CD4-positive, alpha-beta T cell treated with Interleukin-17A for 4 hours (primary cell): ENCODE data around the gene XPNPEP3.
"Not testable (repeated sequence)": the region's sequence is repeated elsewhere in the genome, so short reads cannot be mapped to it uniquely, and the experiment has no call there.

ENCODE experiments used
- DNase-seq: peaks from one replicate; pipeline ENCODE4 v3.0.0-alpha.2; 2020; ENCODE audit warnings: mixed read lengths

Gene XPNPEP3

DNA sequence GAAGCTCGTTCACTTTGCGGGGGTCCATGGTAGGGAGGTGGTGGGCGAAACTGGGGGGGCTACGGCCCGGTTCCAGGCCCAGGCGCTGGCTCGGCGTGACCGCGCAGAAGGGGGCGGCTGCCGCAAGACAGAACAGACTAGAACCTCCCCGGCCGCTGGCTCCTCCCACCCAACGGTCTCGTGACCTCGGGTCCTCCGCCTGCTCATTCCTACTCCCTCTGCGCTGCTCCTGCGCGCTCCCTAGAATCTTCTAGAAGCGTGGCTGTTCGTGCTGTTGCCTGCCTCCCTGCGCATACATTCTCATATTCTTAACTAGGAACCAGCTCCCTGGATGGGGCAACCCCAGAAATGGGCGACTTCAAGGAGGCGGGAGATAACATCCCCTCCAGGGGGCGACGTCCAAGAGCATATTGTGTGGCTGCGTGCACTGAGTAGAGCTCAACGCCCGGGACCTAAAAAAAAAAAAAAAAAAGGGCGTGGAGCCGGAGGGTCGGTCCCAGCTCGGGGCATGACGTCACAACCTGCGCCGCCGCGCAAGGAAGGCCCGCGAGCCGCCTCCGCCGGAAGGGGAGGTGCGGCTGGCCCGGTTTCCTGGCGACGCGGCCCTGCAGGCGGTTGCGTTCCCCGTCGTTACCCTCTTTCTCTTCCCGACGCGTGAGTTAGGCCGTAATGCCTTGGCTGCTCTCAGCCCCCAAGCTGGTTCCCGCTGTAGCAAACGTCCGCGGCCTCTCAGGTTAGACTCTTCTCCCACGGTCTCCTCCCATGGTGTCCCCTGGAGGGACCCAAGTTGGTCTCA lies at the start of gene XPNPEP3, which contains the start of gene ST13:
Gene XPNPEP3 (plus strand): TSS at position 636 of the 796 bp plus-strand sequence. CDS start 34 bp downstream, at position 670.
Gene ST13 (minus strand): TSS at position 127 of the 796 bp plus-strand sequence. CDS start 99 bp downstream, at position 28.
- DNase-seq, result peak; percentile 97

- no peak for DNase-seq
Observed at GRCh38 chr22:40808018-40808841, 48.7 kb upstream of the XPNPEP3 start.

GRCh38 chr22:40813912-40814315 lies 43.0 kb upstream of the XPNPEP3 start:
- DNase-seq, result no peak

- DNase-seq, result no peak
Observed at GRCh38 chr22:40817737-40818136, 39.2 kb upstream of the XPNPEP3 start.

DNA sequence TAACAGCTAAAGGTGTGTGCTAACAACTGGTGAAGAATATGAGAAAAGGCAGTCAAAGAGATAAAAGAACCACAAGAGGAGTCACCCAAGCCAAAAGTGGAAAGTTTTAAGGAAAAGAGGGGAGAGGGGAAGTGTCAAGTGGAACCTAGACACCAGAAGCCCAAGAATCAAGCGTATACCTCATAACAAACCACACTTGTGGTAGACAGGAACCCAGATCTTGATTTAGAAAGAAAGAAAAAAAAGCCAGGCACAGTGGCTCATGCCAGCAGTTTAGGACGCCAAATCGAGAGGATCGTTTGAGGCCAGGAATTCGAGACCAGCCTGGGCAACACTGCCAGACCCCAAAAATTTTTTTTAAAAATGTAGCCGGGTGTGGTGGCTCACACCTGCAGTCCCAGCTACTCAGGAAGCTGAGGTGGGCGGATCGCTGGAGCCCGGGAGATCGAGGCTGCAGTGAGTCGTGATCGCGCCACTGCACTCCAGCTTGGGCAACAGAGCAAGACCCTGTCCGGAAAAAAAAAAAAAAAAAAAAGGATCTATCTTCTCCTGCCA lies 38.7 kb upstream of the XPNPEP3 start:
- DNase-seq, result no peak

DNA sequence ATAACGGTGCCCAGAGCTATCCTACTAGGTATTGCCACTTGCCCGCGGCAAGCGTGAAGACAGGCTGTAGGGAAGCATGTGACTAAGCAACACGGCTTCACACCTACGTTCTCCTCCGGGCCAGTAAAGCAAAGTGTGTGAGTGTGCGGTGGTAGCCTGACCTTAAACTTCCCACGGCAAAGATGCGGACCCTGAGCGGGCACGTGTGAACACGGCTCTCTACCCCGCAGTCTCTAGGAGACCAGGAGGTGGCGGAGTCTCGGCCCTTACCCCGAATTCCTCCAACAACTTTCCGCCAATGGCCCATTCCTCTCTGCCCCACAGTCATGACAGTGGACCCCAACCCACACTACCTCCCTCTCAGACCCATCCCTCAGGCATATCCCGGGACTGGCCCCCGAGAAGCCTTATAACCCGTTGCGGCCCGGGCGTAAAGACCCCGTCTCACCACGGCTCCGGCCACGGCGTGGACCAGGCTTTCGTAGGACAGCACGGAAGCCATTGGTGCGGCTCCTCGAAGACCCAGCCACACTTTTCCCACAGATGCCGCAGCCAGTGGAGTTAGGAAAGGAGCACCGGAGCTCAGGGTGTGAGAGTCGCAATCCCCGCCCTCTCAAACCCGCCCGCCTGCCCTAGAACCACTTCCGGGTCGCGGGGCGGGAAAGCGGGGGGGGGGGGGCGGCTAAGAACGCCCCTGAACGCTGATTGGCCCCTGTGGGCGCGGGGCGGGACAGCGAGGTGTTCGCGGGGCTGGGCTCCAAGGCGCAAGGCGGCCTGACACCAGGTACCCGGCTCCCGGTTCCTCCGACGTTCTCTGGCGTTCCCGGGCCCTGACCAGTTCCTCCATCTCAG lies 38.0 kb upstream of the XPNPEP3 start, which contains the start of gene SLC25A17:
Gene SLC25A17 (minus strand): TSS at position 600 of the 852 bp plus-strand sequence. CDS start 98 bp downstream, at position 502.
- peak; percentile 93 for DNase-seq

- DNase-seq, result no peak
Observed at GRCh38 chr22:40819599-40820140, 37.3 kb upstream of the XPNPEP3 start.

GRCh38 chr22:40823426-40823825 lies 33.5 kb upstream of the XPNPEP3 start:
- DNase-seq, result no peak

DNA sequence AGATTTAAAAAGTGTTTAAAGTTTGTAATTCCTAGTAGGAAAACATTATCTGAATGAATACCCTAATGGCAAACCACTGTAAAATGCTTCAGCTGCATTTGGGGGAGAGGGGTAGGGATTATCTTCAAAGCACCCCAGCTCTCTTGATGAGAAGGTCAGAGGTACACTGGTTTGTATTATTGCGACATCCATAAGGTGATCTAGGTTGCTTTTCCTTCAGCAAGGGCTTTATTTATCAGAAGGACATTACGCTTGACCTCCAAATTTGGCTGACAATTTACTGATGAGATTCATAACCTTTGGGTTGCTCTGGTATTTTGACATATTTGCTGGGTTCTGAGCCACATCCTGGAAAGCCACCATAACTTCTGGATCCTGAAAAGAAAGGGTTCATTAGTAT lies 30.7 kb upstream of the XPNPEP3 start:
- not testable (repeated sequence) for DNase-seq

DNA sequence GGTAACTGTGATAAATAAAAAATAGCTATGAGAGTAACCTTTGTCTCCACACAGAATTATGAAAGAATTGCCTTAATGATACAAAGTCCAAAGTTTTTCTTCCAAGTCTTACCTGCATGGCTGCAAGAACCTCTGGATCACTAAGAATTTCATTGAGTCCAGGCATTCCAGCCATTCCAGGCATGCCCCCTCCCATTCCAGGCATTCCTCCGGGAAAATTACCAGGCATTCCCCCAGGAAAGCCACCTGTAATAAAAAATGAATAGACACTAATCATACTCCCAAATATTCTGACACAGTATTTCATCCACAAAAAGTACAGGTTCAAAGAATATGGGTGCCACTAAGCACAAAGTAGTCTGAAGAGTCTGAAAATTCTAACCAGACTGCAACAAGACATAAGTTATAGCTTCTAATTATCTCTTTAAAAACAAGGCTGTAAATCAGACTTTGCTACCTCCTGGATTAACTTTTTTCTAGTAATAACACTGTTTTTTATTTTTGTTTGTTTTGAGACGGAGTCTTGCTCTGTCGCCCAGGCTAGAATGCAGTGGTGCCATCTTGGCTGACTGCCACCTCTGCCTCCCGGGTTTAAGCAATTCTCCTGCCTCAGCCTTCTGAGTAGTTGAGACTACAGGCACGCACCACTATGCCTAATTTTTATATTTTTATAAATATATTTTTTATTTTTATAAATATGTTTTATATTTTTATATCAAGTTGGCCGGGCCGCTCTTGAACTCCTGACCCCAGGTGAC lies 29.8 kb upstream of the XPNPEP3 start:
- no peak for DNase-seq

- no peak for DNase-seq
Observed at GRCh38 chr22:40829131-40829530, 27.8 kb upstream of the XPNPEP3 start.

GRCh38 chr22:40834619-40835018 lies 22.3 kb upstream of the XPNPEP3 start:
- no peak for DNase-seq

DNA sequence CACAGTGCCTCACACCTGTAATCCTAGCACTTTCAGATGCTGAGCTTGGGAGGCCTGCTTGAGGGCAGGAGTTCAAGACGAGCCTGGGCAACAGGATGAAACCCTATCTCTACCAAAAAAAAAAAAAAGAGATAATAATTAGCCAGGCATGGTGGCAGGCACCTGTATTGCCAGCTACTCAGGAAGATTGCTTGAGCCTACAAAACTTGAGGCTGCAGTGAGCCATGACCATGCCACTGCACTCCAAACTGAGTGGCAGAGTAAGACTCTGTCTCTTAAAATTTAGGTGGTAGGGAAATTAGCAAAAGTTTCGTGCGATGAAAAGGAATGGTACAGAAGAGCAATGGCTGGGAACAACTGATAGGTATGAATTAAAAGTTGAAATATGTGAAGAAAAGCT lies 18.5 kb upstream of the XPNPEP3 start:
- no peak for DNase-seq

DNA sequence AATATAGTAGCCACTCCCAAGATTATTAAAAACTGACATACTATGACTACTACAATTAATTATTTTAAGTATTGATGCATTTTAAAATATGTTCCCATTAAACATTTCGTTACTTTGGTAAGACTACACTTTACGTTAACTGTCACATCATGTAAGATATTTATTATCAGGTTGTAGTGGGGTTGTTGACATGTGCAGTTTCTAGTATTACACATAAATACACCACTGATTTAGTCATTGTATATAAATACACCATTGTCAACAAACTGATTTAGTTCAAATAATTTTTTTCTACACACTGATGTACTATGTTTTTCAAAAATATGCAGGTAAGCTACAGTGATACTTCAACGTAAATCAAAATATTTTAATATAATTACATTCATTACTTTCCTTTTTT lies 12.0 kb upstream of the XPNPEP3 start:
- no peak for DNase-seq

GRCh38 chr22:40845816-40846215 lies 11.1 kb upstream of the XPNPEP3 start:
- not testable (repeated sequence) for DNase-seq

- DNase-seq, result no peak
Observed at GRCh38 chr22:40853333-40853732, 3.6 kb upstream of the XPNPEP3 start.

DNA sequence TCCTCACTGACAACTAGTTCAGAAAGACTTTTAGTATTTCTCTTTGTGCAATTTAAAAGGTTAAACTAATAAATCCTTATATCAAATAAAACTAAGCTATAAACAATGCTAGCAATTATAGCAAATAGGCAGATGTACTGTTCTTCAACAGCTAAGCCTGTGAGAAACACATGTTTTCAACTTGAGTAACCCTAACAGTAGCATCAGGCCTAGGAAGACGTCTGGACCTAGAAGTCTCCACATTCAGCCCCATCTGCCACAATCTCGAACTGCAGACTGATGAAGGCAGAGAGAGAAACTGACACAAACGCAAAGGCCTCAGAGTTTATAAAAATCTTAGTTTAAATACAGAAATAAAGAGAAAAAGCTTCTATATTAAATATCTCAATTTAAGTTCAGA lies 3.0 kb upstream of the XPNPEP3 start:
- DNase-seq, result no peak

- no peak for DNase-seq
Observed at GRCh38 chr22:40855071-40855978, 1.6 kb upstream of the XPNPEP3 start.

GRCh38 chr22:40855979-40856512 lies 902 bp upstream of the XPNPEP3 start:
- peak; percentile 23 for DNase-seq

DNA sequence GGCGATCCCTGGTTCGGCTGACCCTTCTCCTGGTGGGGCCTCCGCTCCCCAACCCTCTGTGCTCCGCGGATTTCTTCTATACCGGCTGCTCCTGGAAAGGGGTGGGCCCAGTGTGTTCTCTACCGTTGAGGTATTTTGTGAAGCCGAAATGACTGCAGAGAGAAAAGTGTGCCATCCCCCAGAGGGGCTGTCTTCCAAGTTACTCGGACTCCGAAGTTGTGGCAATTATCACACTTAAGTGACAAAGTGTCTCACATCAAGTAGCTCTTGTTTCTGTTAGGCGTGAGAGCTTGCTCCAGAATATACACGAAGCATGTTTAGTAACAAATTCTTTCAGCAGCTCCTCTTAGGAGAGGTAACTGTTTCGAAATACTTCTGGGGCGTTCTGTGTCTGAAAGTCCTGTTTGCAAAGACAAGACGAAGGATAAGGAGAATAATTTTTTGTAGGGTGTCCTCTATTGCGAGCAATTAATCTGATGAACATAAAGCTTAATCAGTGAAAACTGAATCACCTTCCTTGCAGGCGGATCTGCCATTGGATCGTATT lies 434 bp downstream of the XPNPEP3 start:
- DNase-seq, result no peak
